ENCODE measurements around the gene SMAD3.

GRCh38 chr15:67127331-67127664, 61.9 kb downstream of the SMAD3 start:
- no peak for TF ChIP-seq CTCF (IDR thresholded peaks at IDR 0.05; ENCODE audit: low read depth, low read length, missing input control)
- TF ChIP-seq REST (IDR thresholded peaks at IDR 0.05), result no peak
- no peak for TF ChIP-seq TAF1 (conservative IDR thresholded peaks at IDR 0.05)
- TF ChIP-seq MAX (IDR thresholded peaks at IDR 0.05), result no peak

All from liver (tissue), 3 donors.